ENCODE data around the gene PYM1.
"Not testable (repeated sequence)": the region's sequence is repeated elsewhere in the genome, so short reads cannot be mapped to it uniquely, and the experiment has no call there.

DNA sequence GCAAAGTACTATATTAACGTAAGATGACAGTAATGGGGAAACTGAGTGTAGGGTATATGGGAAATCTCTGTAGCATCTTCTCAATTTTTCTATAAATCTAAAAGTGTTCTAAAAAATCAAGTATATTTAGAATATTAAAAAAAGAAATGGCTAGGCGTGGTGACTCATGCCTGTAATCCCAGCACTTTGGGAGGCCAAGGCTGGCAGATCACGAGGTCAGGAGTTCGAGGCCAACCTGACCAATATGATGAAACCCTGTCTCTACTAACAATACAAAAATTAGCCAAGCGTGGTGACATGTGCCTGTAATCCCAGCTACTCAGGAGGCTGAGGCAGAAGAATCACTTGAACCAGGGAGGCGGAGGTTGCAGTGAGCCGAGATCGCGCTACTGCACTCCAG, 4.0 kb downstream of the PYM1 start:
- TF ChIP-seq, protein P1, sequence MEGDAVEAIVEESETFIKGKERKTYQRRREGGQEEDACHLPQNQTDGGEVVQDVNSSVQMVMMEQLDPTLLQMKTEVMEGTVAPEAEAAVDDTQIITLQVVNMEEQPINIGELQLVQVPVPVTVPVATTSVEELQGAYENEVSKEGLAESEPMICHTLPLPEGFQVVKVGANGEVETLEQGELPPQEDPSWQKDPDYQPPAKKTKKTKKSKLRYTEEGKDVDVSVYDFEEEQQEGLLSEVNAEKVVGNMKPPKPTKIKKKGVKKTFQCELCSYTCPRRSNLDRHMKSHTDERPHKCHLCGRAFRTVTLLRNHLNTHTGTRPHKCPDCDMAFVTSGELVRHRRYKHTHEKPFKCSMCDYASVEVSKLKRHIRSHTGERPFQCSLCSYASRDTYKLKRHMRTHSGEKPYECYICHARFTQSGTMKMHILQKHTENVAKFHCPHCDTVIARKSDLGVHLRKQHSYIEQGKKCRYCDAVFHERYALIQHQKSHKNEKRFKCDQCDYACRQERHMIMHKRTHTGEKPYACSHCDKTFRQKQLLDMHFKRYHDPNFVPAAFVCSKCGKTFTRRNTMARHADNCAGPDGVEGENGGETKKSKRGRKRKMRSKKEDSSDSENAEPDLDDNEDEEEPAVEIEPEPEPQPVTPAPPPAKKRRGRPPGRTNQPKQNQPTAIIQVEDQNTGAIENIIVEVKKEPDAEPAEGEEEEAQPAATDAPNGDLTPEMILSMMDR (IDR thresholded peaks at IDR 0.05; ENCODE audit: control extremely low read depth in 1 of 3, insufficient read depth in 1 of 3, low read depth in 1 of 3, low read length in 3 of 3), result not testable (repeated sequence)
- not testable (repeated sequence) for TF ChIP-seq CHD2 (IDR thresholded peaks at IDR 0.05; ENCODE audit: low read length); FOSL1 (IDR thresholded peaks at IDR 0.05; ENCODE audit: insufficient read depth, low read depth, low read length); POLR2AphosphoS5 (IDR thresholded peaks at IDR 0.05; ENCODE audit: low read depth, low read length); JUND (IDR thresholded peaks at IDR 0.05; ENCODE audit: low read length); EZH2 (IDR thresholded peaks at IDR 0.05; ENCODE audit: low read depth, low read length, severe bottlenecking); RBBP5 (IDR thresholded peaks at IDR 0.05; ENCODE audit: borderline replicate concordance, low read depth, low read length); ASH2L (IDR thresholded peaks at IDR 0.05; ENCODE audit: low read length); POLR2A (IDR thresholded peaks at IDR 0.05; ENCODE audit: control extremely low read depth in 1 of 2, low read depth in 2 of 2, low read length in 2 of 2); TAF1 (IDR thresholded peaks at IDR 0.05; ENCODE audit: low read depth, low read length)
- TF ChIP-seq, protein P2, sequence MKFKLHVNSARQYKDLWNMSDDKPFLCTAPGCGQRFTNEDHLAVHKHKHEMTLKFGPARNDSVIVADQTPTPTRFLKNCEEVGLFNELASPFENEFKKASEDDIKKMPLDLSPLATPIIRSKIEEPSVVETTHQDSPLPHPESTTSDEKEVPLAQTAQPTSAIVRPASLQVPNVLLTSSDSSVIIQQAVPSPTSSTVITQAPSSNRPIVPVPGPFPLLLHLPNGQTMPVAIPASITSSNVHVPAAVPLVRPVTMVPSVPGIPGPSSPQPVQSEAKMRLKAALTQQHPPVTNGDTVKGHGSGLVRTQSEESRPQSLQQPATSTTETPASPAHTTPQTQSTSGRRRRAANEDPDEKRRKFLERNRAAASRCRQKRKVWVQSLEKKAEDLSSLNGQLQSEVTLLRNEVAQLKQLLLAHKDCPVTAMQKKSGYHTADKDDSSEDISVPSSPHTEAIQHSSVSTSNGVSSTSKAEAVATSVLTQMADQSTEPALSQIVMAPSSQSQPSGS (IDR thresholded peaks at IDR 0.05; ENCODE audit: low read length), result not testable (repeated sequence)
- TF ChIP-seq, protein P3, sequence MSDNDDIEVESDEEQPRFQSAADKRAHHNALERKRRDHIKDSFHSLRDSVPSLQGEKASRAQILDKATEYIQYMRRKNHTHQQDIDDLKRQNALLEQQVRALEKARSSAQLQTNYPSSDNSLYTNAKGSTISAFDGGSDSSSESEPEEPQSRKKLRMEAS (IDR thresholded peaks at IDR 0.05), result not testable (repeated sequence)

All from H1 (cell line).